GM18526 (cell line): ENCODE data around the gene VPS13D.

Experiments
- POLR2A ChIP-seq: IDR thresholded peaks from 3 replicates; pipeline ENCODE4 v1.6.1; 2011; ENCODE audit not compliant: insufficient read length; ENCODE audit errors: extremely low read depth

The VPS13D gene

GRCh38 chr1:12481928-12482327, 252.1 kb downstream of the VPS13D start:
- no peak for TF ChIP-seq POLR2A

DNA sequence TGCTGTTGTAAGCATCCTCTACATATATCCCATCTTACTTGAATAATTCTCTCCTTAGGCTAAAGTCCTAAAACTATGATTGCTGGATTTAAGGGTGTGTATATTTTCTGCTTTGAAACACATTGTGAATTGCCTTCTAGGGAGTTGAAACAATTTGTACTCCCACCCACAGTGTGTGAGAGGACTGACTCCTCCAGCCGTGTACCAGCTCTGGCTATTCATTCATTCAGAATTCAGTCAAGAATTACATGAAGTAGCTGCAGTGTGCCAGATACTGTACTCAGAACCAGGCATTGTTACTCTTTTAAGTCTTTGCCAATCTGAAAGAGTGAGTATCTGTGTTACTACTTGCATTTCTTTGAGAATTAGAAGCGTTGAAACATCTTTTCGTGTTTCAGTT, 253.2 kb downstream of the VPS13D start:
- TF ChIP-seq POLR2A: no peak

- TF ChIP-seq POLR2A: no peak
Observed at GRCh38 chr1:12485231-12486058, 255.6 kb downstream of the VPS13D start.

DNA sequence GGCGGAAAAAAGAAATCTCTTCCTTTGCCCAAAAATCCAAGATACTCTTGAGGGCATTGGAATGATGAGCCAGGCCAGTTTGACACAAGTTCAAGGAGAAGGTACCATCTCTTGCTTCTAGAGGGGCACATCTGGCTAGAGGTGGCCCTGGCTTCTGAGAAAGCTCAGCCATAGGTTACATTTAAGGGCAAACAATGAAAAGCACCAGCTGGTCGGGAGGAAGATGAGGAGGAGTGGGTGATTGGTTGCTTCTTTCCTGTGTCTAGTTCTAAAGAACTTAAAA, 256.2 kb downstream of the VPS13D start:
- no peak for TF ChIP-seq POLR2A

- TF ChIP-seq POLR2A: no peak
Observed at GRCh38 chr1:12486401-12487005, 256.7 kb downstream of the VPS13D start.

GRCh38 chr1:12487520-12487919, 257.7 kb downstream of the VPS13D start:
- no peak for TF ChIP-seq POLR2A

GRCh38 chr1:12488666-12489354, 259.0 kb downstream of the VPS13D start:
- no peak for TF ChIP-seq POLR2A

GRCh38 chr1:12490532-12491142, 260.8 kb downstream of the VPS13D start:
- TF ChIP-seq POLR2A: no peak

- TF ChIP-seq POLR2A: no peak
Observed at GRCh38 chr1:12491656-12492055, 261.8 kb downstream of the VPS13D start.

GRCh38 chr1:12495725-12496124, 265.9 kb downstream of the VPS13D start:
- no peak for TF ChIP-seq POLR2A

DNA sequence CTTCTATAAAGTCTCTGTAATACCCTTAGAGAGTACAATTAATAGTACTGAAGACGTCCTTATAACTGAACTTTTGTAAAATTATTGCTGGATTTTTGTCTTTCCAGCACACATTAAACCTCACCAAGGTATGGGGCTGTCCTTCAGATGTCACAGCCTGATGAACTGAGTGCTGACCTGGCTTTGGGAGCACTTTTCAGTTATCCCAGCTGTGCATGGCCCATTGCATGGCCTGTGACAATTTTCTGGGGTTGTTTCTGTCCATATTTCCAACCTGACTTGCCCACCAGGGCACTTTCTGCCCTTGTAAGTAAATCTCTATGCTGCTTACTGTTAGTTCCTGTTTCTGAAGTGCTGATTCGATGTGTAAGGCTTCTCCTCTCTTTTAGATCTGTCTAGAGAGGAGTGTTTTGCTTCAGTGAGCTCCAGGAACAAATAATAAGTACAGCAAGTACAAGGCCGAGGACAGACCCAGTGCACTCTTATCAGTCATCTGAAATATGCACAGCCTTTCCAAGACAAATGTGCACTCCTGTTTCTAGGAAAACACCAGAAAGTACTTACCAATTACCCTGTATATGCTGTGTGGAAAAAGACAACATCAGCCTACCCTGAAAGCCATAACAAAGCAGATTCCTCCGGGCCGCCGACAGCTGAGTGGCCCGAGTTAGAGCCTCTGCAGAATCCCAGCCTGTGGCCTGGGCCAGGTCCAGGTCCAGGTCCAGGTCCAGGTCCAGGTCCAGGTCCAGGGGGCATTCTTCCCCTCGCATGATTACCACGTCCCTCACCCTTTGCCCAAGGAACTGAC, 266.5 kb downstream of the VPS13D start:
- TF ChIP-seq POLR2A: no peak

GRCh38 chr1:12499539-12500240, 269.9 kb downstream of the VPS13D start:
- no peak for TF ChIP-seq POLR2A

GRCh38 chr1:12501661-12502060, 271.8 kb downstream of the VPS13D start:
- TF ChIP-seq POLR2A: no peak

DNA sequence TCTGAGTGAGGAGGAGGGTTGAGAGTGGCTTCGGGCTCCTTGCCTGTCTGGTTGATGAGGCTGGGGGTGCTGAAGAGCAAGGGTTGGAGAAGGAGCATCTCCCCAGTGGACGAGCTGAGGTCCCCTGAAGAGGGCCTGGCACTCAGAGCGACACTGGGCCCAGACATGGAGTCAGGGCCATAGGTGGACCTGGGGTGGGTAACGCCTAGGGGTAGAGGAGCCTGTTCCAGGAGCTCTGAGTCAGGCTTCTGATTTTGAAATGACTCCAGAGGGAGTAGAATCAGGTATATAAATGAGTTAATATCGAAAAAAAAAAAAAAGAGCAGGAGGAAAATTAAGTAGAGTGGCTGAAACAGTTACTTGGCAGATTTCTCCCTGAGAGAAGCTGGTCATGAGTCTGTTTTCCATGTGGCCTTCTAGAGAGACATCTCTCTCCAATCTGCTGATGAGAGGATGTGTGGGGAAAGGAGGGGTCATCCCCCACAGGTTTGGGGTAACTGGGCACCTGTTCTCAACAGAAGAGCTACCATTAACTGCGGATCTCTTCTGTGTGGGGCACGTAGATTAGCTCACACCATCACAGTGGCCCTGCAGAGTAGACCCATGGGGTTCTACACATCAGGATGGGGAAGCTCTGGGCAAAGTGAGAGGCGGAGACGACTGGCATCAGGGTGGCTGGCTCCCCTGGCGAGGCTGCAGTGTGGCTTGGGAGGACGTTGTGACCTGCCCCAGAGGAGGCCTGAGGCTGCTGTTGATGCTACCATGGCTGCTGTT, 272.7 kb downstream of the VPS13D start:
- TF ChIP-seq POLR2A: no peak
